ENCODE data around the gene TRPM3. TPM values are rescaled to one million over a fixed set of nuclear protein-coding genes. Genes with fewer than 3 reads are reported as not detected.

TRPM3 gene
- total and polyA plus RNA-seq, 9 of the 15 experiments (the other 6 are each of a cell fraction or from before 2014, with no cell fraction given), result 0.04 TPM; not detected in 8

GRCh38 chr9:71112866-71113265 lies 8.6 kb downstream of the TRPM3 start:
- no peaks in the 10 kb centered on the region for H3K9me3 ChIP-seq (replicated peaks; ENCODE audit: control insufficient read depth, insufficient read depth, low read depth, low read length)
- FAIRE-seq, result no peak
- no peaks in the 10 kb centered on the region for H3K4me1 ChIP-seq (replicated peaks in 1 of 2; ENCODE audit: control insufficient read depth in 2 of 2, insufficient read depth in 2 of 2, low read length in 2 of 2)
- H3K27me3 ChIP-seq (ENCODE audit: control insufficient read depth in 2 of 2, insufficient read depth in 2 of 2, low read length in 2 of 2), result no peaks in the 10 kb centered on the region
- no peak overlapping the region for H3K4me2 ChIP-seq (ENCODE audit: insufficient read depth, low read length)
- ATAC-seq, result no peak
- intact Hi-C loops (cut with micrococcal nuclease), result no loop called here
- no peak overlapping the region for H3K4me3 ChIP-seq
- H3K79me2 ChIP-seq (ENCODE audit: control insufficient read depth, insufficient read depth, low read length), result no peaks in the 10 kb centered on the region
- no peak overlapping the region for H2AFZ ChIP-seq (ENCODE audit: low read depth, low read length)
- BruUV-seq (replicated peaks), result no TSS peak
- no peaks in the 10 kb centered on the region for H3K36me3 ChIP-seq (ENCODE audit: control insufficient read depth, insufficient read depth, low read length)
- ChIA-PET CTCF (ENCODE audit: low intra/inter-chr PET ratio) (no interaction called here), POLR2A (no interaction called here)
- no peak for DNase-seq (ENCODE audit: extremely low read depth in 1 of 4, low spot score in 3 of 4)
- H3K9ac ChIP-seq (ENCODE audit: insufficient read depth in 1 of 2, low read depth in 2 of 2, low read length in 2 of 2), result no peak overlapping the region
- in situ Hi-C loops (cut with MboI), result no loop called here
- WGBS (ENCODE audit: insufficient coverage, low coverage, missing lambda C conversion rate), result 0% methylated on average over 1 of the region's 1 CpG
- no peaks in the 10 kb centered on the region for H4K20me1 ChIP-seq (replicated peaks; ENCODE audit: control insufficient read depth, insufficient read depth, low read length)
- H3K27ac ChIP-seq (ENCODE audit: extremely low read depth, low read depth, low read length), result no peak overlapping the region
- no peaks in the 10 kb centered on the region for H3K9me1 ChIP-seq (ENCODE audit: control insufficient read depth, insufficient read depth, low read length)
- no peak for TF ChIP-seq C11orf30 (IDR thresholded peaks at IDR 0.05; ENCODE audit: low read depth)
- TF ChIP-seq TOE1 (IDR thresholded peaks at IDR 0.05; ENCODE audit: borderline replicate concordance), result no peak
- TF ChIP-seq TOE1 (CRISPR knock-in tag; IDR thresholded peaks at IDR 0.05; ENCODE audit: borderline replicate concordance, low read depth), result no peak
- no peak for TF ChIP-seq THRA (IDR thresholded peaks at IDR 0.05)
- TF ChIP-seq ZNF212 (CRISPR knock-in tag; IDR thresholded peaks at IDR 0.05), result no peak
- TF ChIP-seq THRAP3 (IDR thresholded peaks at IDR 0.05; ENCODE audit: borderline replicate concordance), result no peak
- TF ChIP-seq SRSF9 (IDR thresholded peaks at IDR 0.05; ENCODE audit: borderline replicate concordance, low read depth, low read length), result no peak
- TF ChIP-seq CHD1 (IDR thresholded peaks at IDR 0.05; ENCODE audit: low read length), result no peak
- no peak for TF ChIP-seq HDAC8 (tag; IDR thresholded peaks at IDR 0.05)
- no peak for TF ChIP-seq ZBTB34 (CRISPR knock-in tag; IDR thresholded peaks at IDR 0.05)
- no peak for TF ChIP-seq CCAR2 (IDR thresholded peaks at IDR 0.05; ENCODE audit: low read depth, low read length)

Data from K562 (cell line).